ENCODE measurements around the gene RGS5.

GRCh38 chr1:163162381-163162914 lies 40.3 kb downstream of the RGS5 start:
- TF ChIP-seq CTCF (IDR thresholded peaks at IDR 0.05) (no peak), POLR2AphosphoS5 (IDR thresholded peaks at IDR 0.05) (no peak)
